GM21737 (cell line): ENCODE results near the gene LAMA5.
A peak's percentile ranks its signal among the peaks of the same experiment; 100 is the strongest.

ENCODE experiments used
- ATAC-seq: cut with Tn5 transposase; IDR thresholded peaks from one replicate; pipeline ENCODE4 v1.9.1; 2021; ENCODE audit warnings: mild to moderate bottlenecking, moderate library complexity; ENCODE audit not compliant: unreplicated experiment

LAMA5 gene

GRCh38 chr20:62367136-62367632, at the start of gene LAMA5:
Gene LAMA5, minus strand, starts transcription at chr20:62367312. Its CDS starts 67 bp downstream, at chr20:62367245.
- no peak for ATAC-seq

- no peak for ATAC-seq
These were observed 48.4 kb upstream of the LAMA5 start for GRCh38 chr20:62415354-62416111.

- ATAC-seq: no peak
These were observed 46.9 kb upstream of the LAMA5 start for GRCh38 chr20:62413896-62414481.

- no peak for ATAC-seq
These were observed 46.0 kb upstream of the LAMA5 start for GRCh38 chr20:62413025-62413570.

GRCh38 chr20:62412194-62413024, 45.3 kb upstream of the LAMA5 start:
- ATAC-seq: no peak

- no peak for ATAC-seq
These were observed 44.5 kb upstream of the LAMA5 start for GRCh38 chr20:62411479-62412193.

- ATAC-seq: no peak
These were observed 43.8 kb upstream of the LAMA5 start for GRCh38 chr20:62410746-62411478.

GRCh38 chr20:62409931-62410745, 43.0 kb upstream of the LAMA5 start:
- ATAC-seq: no peak

- ATAC-seq: no peak
These were observed 42.2 kb upstream of the LAMA5 start for GRCh38 chr20:62409086-62409853.

- ATAC-seq: no peak
These were observed 41.5 kb upstream of the LAMA5 start for GRCh38 chr20:62408640-62409039.

- no peak for ATAC-seq
These were observed 40.9 kb upstream of the LAMA5 start for GRCh38 chr20:62408055-62408454.

- peak; percentile 73 for ATAC-seq
These were observed 40.3 kb upstream of the LAMA5 start, which contains the start of gene CABLES2 for GRCh38 chr20:62407221-62407992. Gene CABLES2, minus strand, starts transcription at chr20:62407285. Its CDS starts 9 bp downstream, at chr20:62407276.

- no peak for ATAC-seq
These were observed 39.6 kb upstream of the LAMA5 start for GRCh38 chr20:62406635-62407176.

- no peak for ATAC-seq
These were observed 38.9 kb upstream of the LAMA5 start for GRCh38 chr20:62405981-62406513.

GRCh38 chr20:62405108-62405980, 38.2 kb upstream of the LAMA5 start:
- no peak for ATAC-seq

- no peak for ATAC-seq
These were observed 37.6 kb upstream of the LAMA5 start for GRCh38 chr20:62404761-62405107.
